AG09319 (cell line): ENCODE data around the gene HOXB8.
A peak's percentile ranks its signal among the peaks of the same experiment; 100 is the strongest.

ENCODE experiments used
- DNase-seq: peaks from one replicate; pipeline ENCODE4 v3.0.0-alpha.2; 2010; ENCODE audit warnings: low read depth; ENCODE audit errors: extremely low read depth
- TF ChIP-seq, protein P1 (sequence below): IDR thresholded peaks from 2 replicates; pipeline ENCODE4 v1.5.1; 2011; ENCODE audit warnings: low read depth, mild to moderate bottlenecking, inconsistent platforms, low read length, moderate library complexity

HOXB8 gene

DNA sequence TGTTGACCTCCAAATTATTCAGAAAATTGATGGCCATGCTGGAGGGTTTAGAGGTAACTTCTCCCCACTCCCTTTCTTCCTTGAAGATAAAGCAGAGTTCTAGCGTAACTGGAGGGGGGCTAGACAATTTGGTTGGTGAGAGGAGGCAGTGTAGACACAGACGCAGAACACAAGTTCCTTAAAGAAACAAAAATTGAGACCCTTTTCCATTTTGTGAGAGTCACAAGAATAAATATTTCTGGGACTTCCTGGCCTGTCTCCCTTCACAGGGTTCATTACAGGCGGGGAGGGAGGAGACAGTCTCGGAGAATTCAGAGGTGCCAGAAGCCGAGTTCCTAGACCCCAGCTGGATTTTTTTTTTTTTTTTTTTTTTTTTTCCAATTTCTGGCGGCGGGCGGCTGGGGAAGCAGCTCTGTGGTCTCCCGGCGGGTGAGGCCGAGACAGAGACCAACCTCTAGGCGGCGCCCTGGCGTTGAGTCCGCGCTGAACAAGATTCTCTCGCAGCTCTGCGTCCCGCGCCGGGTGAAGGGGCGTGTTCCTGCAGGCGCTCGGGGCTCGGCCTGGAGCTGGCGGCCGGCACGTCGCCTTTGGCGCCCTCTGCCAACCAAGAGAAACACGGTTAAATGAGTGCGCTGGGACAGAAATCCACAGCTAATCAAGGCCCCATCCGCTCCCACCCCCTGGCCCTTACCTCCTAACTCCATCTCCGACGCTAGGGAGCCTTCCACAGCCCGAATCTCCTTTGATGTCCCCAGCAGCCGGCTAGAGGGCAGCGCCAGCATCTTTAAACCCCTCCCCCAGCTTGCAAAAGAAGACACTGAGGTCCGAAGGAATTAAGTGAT lies 21.3 kb upstream of the HOXB8 start:
- DNase-seq, result no peak

DNA sequence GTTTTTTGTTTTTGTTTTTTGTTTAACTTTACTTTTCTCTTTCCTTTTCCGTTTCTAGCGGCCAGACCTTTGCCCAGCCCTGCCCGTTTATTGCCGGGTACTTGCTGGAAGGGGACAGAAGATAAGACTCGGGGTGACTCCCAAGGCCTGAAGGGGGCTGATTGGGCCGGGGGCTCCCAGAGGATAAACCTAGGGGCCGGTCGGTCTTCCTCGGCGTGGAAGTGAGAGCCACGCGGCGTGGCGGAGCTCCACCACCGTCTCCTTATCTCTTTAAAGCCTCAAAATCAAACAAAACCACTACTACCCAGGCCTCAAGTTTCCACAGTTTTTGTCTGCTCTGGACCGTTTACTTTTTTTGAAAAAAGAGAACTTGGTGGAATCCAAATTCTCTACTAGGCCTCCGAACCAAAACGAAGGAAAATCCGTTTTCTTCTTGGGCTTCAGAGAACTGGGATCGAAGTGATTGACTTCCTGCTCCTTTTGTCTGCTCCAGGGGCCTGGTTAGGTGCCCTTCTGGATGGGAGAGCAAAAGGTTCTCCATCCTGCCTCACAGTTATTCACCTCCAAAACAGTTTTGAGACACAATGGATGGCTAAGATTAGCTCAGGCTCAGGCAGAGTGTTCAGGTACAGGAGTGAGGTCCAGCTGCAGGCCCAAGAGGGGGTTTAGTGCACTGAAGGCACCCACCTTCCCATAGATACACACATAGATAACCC lies 19.6 kb upstream of the HOXB8 start:
- TF ChIP-seq, protein P1, sequence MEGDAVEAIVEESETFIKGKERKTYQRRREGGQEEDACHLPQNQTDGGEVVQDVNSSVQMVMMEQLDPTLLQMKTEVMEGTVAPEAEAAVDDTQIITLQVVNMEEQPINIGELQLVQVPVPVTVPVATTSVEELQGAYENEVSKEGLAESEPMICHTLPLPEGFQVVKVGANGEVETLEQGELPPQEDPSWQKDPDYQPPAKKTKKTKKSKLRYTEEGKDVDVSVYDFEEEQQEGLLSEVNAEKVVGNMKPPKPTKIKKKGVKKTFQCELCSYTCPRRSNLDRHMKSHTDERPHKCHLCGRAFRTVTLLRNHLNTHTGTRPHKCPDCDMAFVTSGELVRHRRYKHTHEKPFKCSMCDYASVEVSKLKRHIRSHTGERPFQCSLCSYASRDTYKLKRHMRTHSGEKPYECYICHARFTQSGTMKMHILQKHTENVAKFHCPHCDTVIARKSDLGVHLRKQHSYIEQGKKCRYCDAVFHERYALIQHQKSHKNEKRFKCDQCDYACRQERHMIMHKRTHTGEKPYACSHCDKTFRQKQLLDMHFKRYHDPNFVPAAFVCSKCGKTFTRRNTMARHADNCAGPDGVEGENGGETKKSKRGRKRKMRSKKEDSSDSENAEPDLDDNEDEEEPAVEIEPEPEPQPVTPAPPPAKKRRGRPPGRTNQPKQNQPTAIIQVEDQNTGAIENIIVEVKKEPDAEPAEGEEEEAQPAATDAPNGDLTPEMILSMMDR, result no peak
- DNase-seq, result no peak

More for the DNA sequence above, 21.3 kb upstream of the HOXB8 start:
- TF ChIP-seq, protein P1, result peak; percentile 37

DNA sequence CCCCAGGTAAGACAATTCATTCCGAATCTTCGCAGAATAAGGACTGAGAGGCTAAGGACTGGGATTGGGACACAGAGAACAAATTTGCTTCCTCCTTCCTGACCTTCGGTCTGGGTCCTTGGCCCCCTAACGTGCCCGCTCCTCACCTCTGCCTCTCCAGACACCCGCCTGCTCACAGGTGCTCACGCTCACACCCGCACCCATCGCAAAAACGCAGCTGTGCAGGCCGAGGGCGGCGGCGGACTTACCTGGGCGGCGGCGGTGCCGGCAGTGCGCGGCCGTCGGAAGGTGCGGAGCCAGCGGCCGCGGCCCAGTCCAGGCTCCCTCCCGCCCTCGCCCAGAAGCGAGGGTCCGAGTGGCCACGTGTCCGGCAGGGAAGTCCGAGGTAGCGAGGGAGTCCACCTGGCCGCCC lies 18.2 kb upstream of the HOXB8 start:
- TF ChIP-seq, protein P1, result no peak
- no peak for DNase-seq

DNA sequence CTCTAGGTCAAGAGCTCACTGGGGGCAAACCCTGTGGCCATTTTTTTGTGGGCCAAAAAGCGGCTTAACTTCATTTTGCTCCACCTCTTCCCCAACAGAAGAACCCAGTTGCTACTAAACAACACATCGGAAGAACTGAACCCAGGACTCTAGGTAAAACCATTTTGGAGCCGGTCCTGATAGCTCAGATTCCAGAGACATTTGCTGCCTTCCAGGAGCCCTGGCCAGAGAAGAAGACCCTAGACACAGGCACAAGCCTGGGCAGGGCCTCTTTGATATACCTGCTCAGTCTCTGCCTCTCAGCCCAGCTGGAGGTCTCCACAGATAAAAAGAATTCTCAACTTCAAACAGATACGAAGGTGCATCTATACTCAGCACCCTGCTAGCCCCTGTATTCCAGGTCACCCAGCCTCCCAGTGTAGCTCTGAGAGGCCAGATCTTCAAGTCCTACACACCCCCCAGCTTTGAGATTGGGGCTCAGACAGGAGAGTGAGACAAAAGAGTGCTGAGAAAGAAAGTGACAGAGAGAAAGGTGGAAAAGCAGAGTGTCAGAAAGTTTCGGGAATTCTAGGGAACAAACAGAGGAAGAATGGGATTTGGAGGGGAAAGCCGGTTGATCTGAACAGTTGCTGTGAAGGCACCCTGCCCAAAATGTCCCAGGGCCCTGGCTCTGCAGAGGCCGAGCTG lies 17.6 kb upstream of the HOXB8 start:
- DNase-seq, result no peak
- TF ChIP-seq, protein P1, result no peak

DNA sequence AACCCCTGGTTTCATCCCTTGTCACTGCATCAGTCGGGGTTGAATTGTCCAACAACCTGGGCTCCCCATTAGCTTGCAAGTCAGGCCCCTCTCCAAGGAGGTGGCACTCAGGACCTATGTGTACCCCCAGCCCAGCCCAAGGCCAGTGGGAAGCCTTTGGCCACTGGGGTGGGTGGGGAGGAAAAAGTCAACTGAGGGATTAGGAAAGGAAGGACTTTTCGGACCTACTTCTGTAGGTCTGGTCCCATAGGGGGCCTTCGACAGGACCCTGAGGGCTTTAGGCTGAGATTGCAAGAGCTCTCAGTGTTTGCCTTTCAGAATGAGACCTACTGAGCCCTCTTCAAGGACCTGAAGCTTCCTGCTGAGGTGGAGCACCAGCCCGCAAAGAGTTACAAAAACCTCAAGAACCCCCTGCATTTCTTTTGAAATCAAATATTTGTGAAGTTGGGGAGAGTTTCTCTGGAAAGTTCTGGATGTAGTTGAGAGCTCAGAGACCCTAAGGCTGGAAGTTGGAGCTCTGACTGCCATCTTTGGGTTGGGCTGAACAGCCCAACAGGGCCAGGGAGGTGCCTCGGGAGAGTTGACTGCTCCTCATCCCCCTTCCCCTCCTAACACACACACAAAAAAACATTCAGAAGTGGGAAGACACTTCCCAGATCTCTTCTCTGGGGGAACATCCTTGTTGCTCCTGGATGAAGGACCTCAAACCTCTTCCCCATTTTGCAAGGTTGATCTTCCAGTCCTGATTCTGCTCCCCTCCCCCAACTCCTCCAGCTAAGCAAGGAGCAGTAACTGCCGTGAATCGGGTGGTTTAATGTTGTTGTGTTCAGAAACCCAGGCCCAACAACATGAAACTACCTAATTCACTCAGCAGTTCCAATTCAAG lies 16.8 kb upstream of the HOXB8 start:
- DNase-seq, result no peak
- TF ChIP-seq, protein P1, result no peak

DNA sequence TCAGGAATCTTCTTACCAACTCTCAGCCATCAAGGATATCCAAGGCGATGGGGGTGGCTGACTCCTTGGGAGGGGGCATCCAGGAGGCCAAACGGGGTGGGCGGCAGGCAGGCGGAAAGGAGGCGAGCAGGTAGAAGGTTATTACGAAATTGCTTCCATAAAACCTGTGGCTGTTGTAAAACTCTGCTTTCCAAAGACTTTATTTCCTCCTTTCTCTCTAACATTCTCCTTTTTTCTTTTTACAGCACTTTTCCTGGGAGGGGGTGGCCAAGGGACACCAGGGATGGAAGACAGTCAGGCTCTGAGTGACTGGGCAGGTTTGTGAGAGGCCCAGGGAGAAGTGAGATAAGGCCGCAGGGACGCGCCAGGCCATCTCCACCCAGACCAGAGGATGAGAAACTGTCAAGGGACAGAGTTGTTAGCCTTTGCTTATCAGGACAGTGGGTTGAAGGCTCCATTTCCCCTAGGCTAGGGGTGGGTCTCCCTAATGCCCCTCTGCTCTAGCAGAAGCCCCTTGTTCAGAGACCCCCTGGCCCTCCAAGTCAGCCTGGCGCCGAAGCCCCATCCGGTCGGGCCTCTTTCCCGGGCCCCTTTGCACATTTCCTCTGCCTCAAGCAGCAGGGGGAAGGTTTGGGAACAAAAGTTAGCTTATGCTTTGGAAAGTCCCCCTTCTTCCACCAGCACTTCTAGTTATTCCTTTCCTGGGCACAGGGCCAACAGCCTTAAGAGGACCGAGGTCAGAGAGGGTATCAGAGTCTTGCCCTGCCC lies 16.0 kb upstream of the HOXB8 start:
- TF ChIP-seq, protein P1, result no peak
- DNase-seq, result no peak
